HepG2 (cell line): ENCODE results near the gene TTLL13. TPM values are rescaled to one million over a fixed set of nuclear protein-coding genes. Genes with fewer than 3 reads are reported as not detected.

Experiments
- CC2D1A ChIP-seq: sonication (generic); formaldehyde crosslinking; IDR thresholded peaks from 2 replicates; pipeline ENCODE4 v1.8.1; 2023; ENCODE audit warnings: mild to moderate bottlenecking, missing genetic modification reagents
- CENPBD1 ChIP-seq: sonication (generic); formaldehyde crosslinking; IDR thresholded peaks from 2 replicates; pipeline ENCODE4 v1.8.0; 2022; ENCODE audit warnings: missing genetic modification reagents, low read depth, mild to moderate bottlenecking, borderline replicate concordance
- CENPT ChIP-seq: sonication (generic); formaldehyde crosslinking; IDR thresholded peaks from 2 replicates; pipeline ENCODE4 v1.8.0; 2022; ENCODE audit warnings: low read depth, mild to moderate bottlenecking, moderate library complexity, missing genetic modification reagents
- KDM3A ChIP-seq: IDR thresholded peaks from 2 replicates; pipeline ENCODE4 v1.6.1; 2018; ENCODE audit warnings: low read depth, missing compliant biosample characterization
- KDM6A ChIP-seq: IDR thresholded peaks from 2 replicates; pipeline ENCODE4 v1.6.1; 2016; ENCODE audit warnings: low read depth
- MEF2D ChIP-seq: sonication (generic); formaldehyde crosslinking; IDR thresholded peaks from 2 replicates; pipeline ENCODE4 v1.5.1; 2020; ENCODE audit warnings: mild to moderate bottlenecking, missing genetic modification reagents
- MIER2 ChIP-seq: IDR thresholded peaks from 2 replicates; pipeline ENCODE4 v1.6.1; 2016; ENCODE audit warnings: missing biosample characterization, missing genetic modification reagents
- MXD1 ChIP-seq: sonication (generic); formaldehyde crosslinking; IDR thresholded peaks from 2 replicates; pipeline ENCODE4 v1.4.0; 2020; ENCODE audit warnings: mild to moderate bottlenecking, missing genetic modification reagents
- NFYB ChIP-seq: sonication (generic); formaldehyde crosslinking; IDR thresholded peaks from 2 replicates; pipeline ENCODE4 v1.4.0; 2020; ENCODE audit warnings: missing genetic modification reagents
- PRPF4 ChIP-seq: fragments of 200-400 bp; formaldehyde crosslinking; IDR thresholded peaks from 2 replicates; pipeline ENCODE4 v1.6.1; 2016; ENCODE audit warnings: low read length, low read depth; ENCODE audit not compliant: poor library complexity, severe bottlenecking
- PTBP1 ChIP-seq: fragments of 200-400 bp; formaldehyde crosslinking; IDR thresholded peaks from 2 replicates; pipeline ENCODE4 v1.6.1; 2018; ENCODE audit warnings: low read length, low read depth; ENCODE audit not compliant: poor library complexity, severe bottlenecking
- SMARCE1 ChIP-seq: fragments of 450-650 bp; IDR thresholded peaks from 2 replicates; pipeline ENCODE4 v1.6.1; 2017; ENCODE audit warnings: borderline replicate concordance
- TBL1XR1 ChIP-seq: fragments of 150-350 bp; IDR thresholded peaks from 2 replicates; pipeline ENCODE4 v1.6.1; 2014; ENCODE audit warnings: borderline replicate concordance, low read length; ENCODE audit not compliant: partially characterized antibody
- TCF7L2 ChIP-seq: IDR thresholded peaks from 2 replicates; pipeline ENCODE4 v1.6.1; 2011; ENCODE audit warnings: mild to moderate bottlenecking, low read depth, low read length, moderate library complexity
- TOPORS ChIP-seq: sonication (generic); formaldehyde crosslinking; IDR thresholded peaks from 2 replicates; pipeline ENCODE4 v1.8.0; 2023; ENCODE audit warnings: mild to moderate bottlenecking, missing genetic modification reagents
- TRIM22 ChIP-seq: fragments of 450-650 bp; IDR thresholded peaks from 2 replicates; pipeline ENCODE4 v1.6.1; 2017
- ZBTB33 ChIP-seq: sonication (generic); formaldehyde crosslinking; IDR thresholded peaks from 2 replicates; pipeline ENCODE4 v1.4.0; 2020; ENCODE audit warnings: missing genetic modification reagents
- ZC3H4 ChIP-seq: sonication (generic); formaldehyde crosslinking; IDR thresholded peaks from 2 replicates; pipeline ENCODE4 v1.4.0; 2020; ENCODE audit warnings: missing genetic modification reagents, borderline replicate concordance
- ZNF333 ChIP-seq: sonication (generic); formaldehyde crosslinking; IDR thresholded peaks from 2 replicates; pipeline ENCODE4 v1.4.0; 2020; ENCODE audit warnings: mild to moderate bottlenecking, missing genetic modification reagents, borderline replicate concordance
- ZNF335 ChIP-seq: sonication (generic); formaldehyde crosslinking; IDR thresholded peaks from 2 replicates; pipeline ENCODE4 v1.4.0; 2020; ENCODE audit warnings: missing genetic modification reagents
- ZNF441 ChIP-seq: sonication (generic); formaldehyde crosslinking; IDR thresholded peaks from 2 replicates; pipeline ENCODE4 v1.7.0; 2021; ENCODE audit warnings: missing genetic modification reagents, borderline replicate concordance
- ZNF563 ChIP-seq: sonication (generic); formaldehyde crosslinking; IDR thresholded peaks from 2 replicates; pipeline ENCODE4 v1.8.0; 2022; ENCODE audit warnings: mild to moderate bottlenecking, moderate library complexity, missing genetic modification reagents
- ZNF570 ChIP-seq: sonication (generic); formaldehyde crosslinking; IDR thresholded peaks from 2 replicates; pipeline ENCODE4 v1.4.0; 2020; ENCODE audit warnings: mild to moderate bottlenecking, missing genetic modification reagents, borderline replicate concordance
- ZNF644 ChIP-seq: IDR thresholded peaks from 2 replicates; pipeline ENCODE4 v1.6.1; 2016; ENCODE audit warnings: low read depth
- ZNF724P ChIP-seq: sonication (generic); formaldehyde crosslinking; IDR thresholded peaks from 2 replicates; pipeline ENCODE4 v1.8.0; 2022; ENCODE audit warnings: missing genetic modification reagents, borderline replicate concordance
- ZNF749 ChIP-seq: sonication (generic); formaldehyde crosslinking; IDR thresholded peaks from 2 replicates; pipeline ENCODE4 v1.8.0; 2022; ENCODE audit warnings: mild to moderate bottlenecking, missing genetic modification reagents, moderate library complexity, borderline replicate concordance
- polyA plus RNA-seq, 8 experiments: library from polyadenylated mRNA; depleted of rRNA in 3 of 8; stranded (reverse) in 7 of 8; unstranded in 1 of 8; fragments of >200 nt; fragmentation: Illumina TruSeq in 4 of 8; extraction: Trizol in 4 of 8; gene quantifications; 2 replicates each; pipeline versions ENCODE4 v1.2.1 to v1.2.3, GENCODE V29; 2011 to 2016; ENCODE audit warnings: low read depth in 4 of 8, missing spikeins in 1 of 8, mixed read lengths in 1 of 8; ENCODE audit not compliant: insufficient read depth in 1 of 8
- total RNA-seq, 5 experiments: library from RNA; depleted of rRNA; stranded (reverse); fragments of >200 nt; fragmentation: Illumina TruSeq; extraction: Trizol; gene quantifications; 2 replicates each; pipeline ENCODE4 v1.2.3, GENCODE V29; 2016; ENCODE audit warnings: low read depth in 1 of 5

Gene TTLL13
- total and polyA plus RNA-seq, 2 of the 13 experiments (the other 11 are each of a cell fraction or from before 2014, with no cell fraction given): 0.07 to 0.29 TPM

- peak; percentile 83; the same call in 1 of the 2 replicates for TF ChIP-seq MXD1 (CRISPR knock-in tag)
- TF ChIP-seq SMARCE1: no peak
- TF ChIP-seq NFYB (CRISPR knock-in tag): peak; percentile 62
- TF ChIP-seq KDM3A: no peak
- TF ChIP-seq CENPT (CRISPR knock-in tag): 0 out of 2 replicates have a peak, but pooled peaks have one; percentile 47
- no peak for TF ChIP-seq TBL1XR1
- TF ChIP-seq MIER2 (CRISPR knock-in tag): no peak
- TF ChIP-seq ZBTB33: no peak
- TF ChIP-seq ZNF563 (CRISPR knock-in tag): no peak; the same call in 1 of the 2 replicates
- no peak for TF ChIP-seq ZNF644
- TF ChIP-seq PTBP1: no peak
- TF ChIP-seq ZNF335 (CRISPR knock-in tag): 0 out of 2 replicates have a peak, but pooled peaks have one; percentile 31
- no peak for TF ChIP-seq CENPBD1 (CRISPR knock-in tag)
- peak; percentile 77; the same call in 1 of the 2 replicates for TF ChIP-seq ZNF749 (CRISPR knock-in tag)
- 0 out of 2 replicates have a peak, but pooled peaks have one; percentile 49 for TF ChIP-seq TOPORS (CRISPR knock-in tag)
- no peak for TF ChIP-seq PRPF4
- peak; percentile 66; the same call in 1 of the 2 replicates for TF ChIP-seq ZNF333 (CRISPR knock-in tag)
- TF ChIP-seq ZNF724P: no peak
- TF ChIP-seq KDM6A (CRISPR knock-in tag): no peak
- TF ChIP-seq CC2D1A (CRISPR knock-in tag): no peak
- TF ChIP-seq MEF2D (CRISPR knock-in tag): peak; percentile 23; the same call in 1 of the 2 replicates
- no peak for TF ChIP-seq ZNF570
- no peak for TF ChIP-seq TCF7L2
- no peak for TF ChIP-seq TRIM22
- no peak for TF ChIP-seq ZC3H4 (CRISPR knock-in tag)
- TF ChIP-seq ZNF441: no peak; the same call in 1 of the 2 replicates
These were observed at the start of gene TTLL13 (continued) for GRCh38 chr15:90249203-90249863.
